ENCODE data around the gene FRMPD2. TPM values are rescaled to one million over a fixed set of nuclear protein-coding genes. Genes with fewer than 3 reads are reported as not detected.

FRMPD2 gene
- total and polyA plus RNA-seq, 2 of the 4 experiments (the other 2 are of a cell fraction) = 0.18 TPM; not detected in 1

GRCh38 chr10:48287417-48288391 lies 13.2 kb upstream of the FRMPD2 start:
- H3K14ac ChIP-seq (replicated peaks; ENCODE audit: low read depth, low read length) = no peak overlapping the region
- H3K4me1 ChIP-seq (ENCODE audit: control insufficient read depth, insufficient read depth, low read length) = no peaks in the 10 kb centered on the region
- H3K27me3 ChIP-seq (ENCODE audit: control insufficient read depth, insufficient read depth, low read length) = peaks cover 38% of the 10 kb centered on the region
- H3K27ac ChIP-seq (ENCODE audit: insufficient read depth, low read length) = no peak overlapping the region
- H3K18ac ChIP-seq (ENCODE audit: low read depth, low read length) = no peak overlapping the region
- ChIA-PET POLR2A (ENCODE audit: unreplicated experiment) (no interaction called here), CTCF (interaction anchor here (0.6 to 0.7 kb wide), 2 partner anchors 307 to 358 kb away, joined by 3 read pairs; no protein-coding TSS in a partner anchor)
- H3K4me2 ChIP-seq (ENCODE audit: low read depth, low read length) = no peak overlapping the region
- H3K36me3 ChIP-seq (ENCODE audit: control insufficient read depth, insufficient read depth, low read length) = no peaks in the 10 kb centered on the region
- in situ Hi-C loops (cut with MboI; ENCODE audit: low sequenced_read_pairs) (no loop called here), intact Hi-C loops (cut with micrococcal nuclease) (no loop called here), dilution Hi-C loops (cut with HindIII; ENCODE audit: low sequenced_read_pairs, unreplicated experiment) (no loop called here)
- H2AK5ac ChIP-seq (ENCODE audit: low read depth, low read length) = no peak overlapping the region
- ATAC-seq (ENCODE audit: low read depth) = peak; percentile 10; the same call in 1 of the 2 replicates
- no peak overlapping the region for H3K4ac ChIP-seq (ENCODE audit: low read depth, low read length)
- no peak overlapping the region for H3K23ac ChIP-seq (ENCODE audit: low read depth, low read length)
- no peak overlapping the region for H3K56ac ChIP-seq (ENCODE audit: extremely low read depth, insufficient read depth, low read length)
- H2BK120ac ChIP-seq (ENCODE audit: low read depth, low read length) = no peak overlapping the region
- TF ChIP-seq MXI1 (IDR thresholded peaks at IDR 0.05; ENCODE audit: borderline replicate concordance, low read depth, low read length) = no peak
- TF ChIP-seq MAFK (IDR thresholded peaks at IDR 0.05; ENCODE audit: low read depth, low read length) = no peak
- no peak for TF ChIP-seq POLR2A (IDR thresholded peaks at IDR 0.05; ENCODE audit: low read depth, low read length)
- no peak for TF ChIP-seq ELK1 (IDR thresholded peaks at IDR 0.05; ENCODE audit: borderline replicate concordance, low read depth, low read length)
- no peak for TF ChIP-seq RAD21 (IDR thresholded peaks at IDR 0.05; ENCODE audit: low read length)
- TF ChIP-seq RFX5 (IDR thresholded peaks at IDR 0.05; ENCODE audit: low read depth, low read length) = no peak
- TF ChIP-seq FOS (IDR thresholded peaks at IDR 0.05; ENCODE audit: low read depth, low read length) = no peak
- no peak for TF ChIP-seq CHD1 (IDR thresholded peaks at IDR 0.05; ENCODE audit: low read depth, low read length)
- no peak for TF ChIP-seq MAZ (IDR thresholded peaks at IDR 0.05; ENCODE audit: borderline replicate concordance, low read depth, low read length)
- no peak for TF ChIP-seq BHLHE40 (IDR thresholded peaks at IDR 0.05; ENCODE audit: low read depth, low read length)
- no peak for TF ChIP-seq RCOR1 (IDR thresholded peaks at IDR 0.05; ENCODE audit: insufficient replicate concordance, low read length)
- TF ChIP-seq NFE2L2 (IDR thresholded peaks at IDR 0.05; ENCODE audit: low read depth, low read length) = no peak
- no peak overlapping the region for H2BK20ac ChIP-seq (ENCODE audit: low read depth, low read length)
- WGBS, 2 experiments (ENCODE audit: extremely low coverage in 2 of 2, insufficient read length in 1 of 2) = 70% methylated on average over 6 of the region's 13 CpGs; no CpG with 5 or more reads in 1 of the 2 experiments
- peaks cover 4% of the 10 kb centered on the region; the same call in 1 of the 2 replicates for H3K9me3 ChIP-seq (ENCODE audit: control insufficient read depth, insufficient read depth, low read length)
- H4K20me1 ChIP-seq (ENCODE audit: insufficient read depth, low read length) = no peaks in the 10 kb centered on the region
- DNase-seq = no peak
- H3K9me1 ChIP-seq (ENCODE audit: insufficient read depth, low read length) = no peaks in the 10 kb centered on the region
- H4K5ac ChIP-seq (ENCODE audit: low read depth, low read length) = no peak overlapping the region
- no peak overlapping the region for H2BK15ac ChIP-seq (ENCODE audit: low read depth, low read length)
- no peak overlapping the region for H2AFZ ChIP-seq (replicated peaks; ENCODE audit: low read length, poor library complexity)
- no peak overlapping the region for H3K9ac ChIP-seq (ENCODE audit: low read depth, low read length)
- no peak overlapping the region for H2BK5ac ChIP-seq (ENCODE audit: low read depth, low read length, poor library complexity, severe bottlenecking)
- H2AK9ac ChIP-seq (replicated peaks; ENCODE audit: low read depth, low read length, poor library complexity) = no peak overlapping the region
- no TSS peak for BruUV-seq (replicated peaks)
- no peak overlapping the region for H4K8ac ChIP-seq (ENCODE audit: low read depth in 2 of 2, low read length in 2 of 2)
- no peak overlapping the region for H4K91ac ChIP-seq (ENCODE audit: insufficient read depth, low read depth, low read length)
- H3K4me3 ChIP-seq (ENCODE audit: insufficient read depth, low read depth, low read length) = no peak overlapping the region
- H3K79me1 ChIP-seq (ENCODE audit: low read depth in 1 of 2, low read length in 2 of 2) = no peaks in the 10 kb centered on the region
